GM12878 (cell line): Measurements from ENCODE around the gene PGAM1. TPM values are rescaled to one million over a fixed set of nuclear protein-coding genes. Genes with fewer than 3 reads are reported as not detected.

ENCODE experiments used
- ATAC-seq: fragments of 200-7000 bp; cut with Tn5 transposase; 3 replicates; pipeline ENCODE4 v1.9.1; 2020; ENCODE audit warnings: mild to moderate bottlenecking, moderate library complexity
- BruUV-seq: library from RNA; stranded (reverse); fragments of 400-500 nt; replicated peaks from 2 replicates; lab custom pipeline; 2021; lab: Mats Ljungman, UMichigan
- CTCF ChIA-PET: fragments of 300-600 bp; sonication (Branson Sonifier 250); formaldehyde crosslinking; extraction: SDS; loops from one replicate; lab custom pipeline; 2021; ENCODE audit warnings: inconsistent platforms; lab: Yijun Ruan, JAX
- POLR2A ChIA-PET: fragments of 350-600 bp; formaldehyde crosslinking; extraction: SDS; loops from one replicate; lab custom pipeline; 2021; ENCODE audit warnings: inconsistent platforms; lab: Charles Lee
- RAD21 ChIA-PET: fragments of 300-600 bp; sonication (Branson Sonifier 250); formaldehyde crosslinking; loops from one replicate; lab custom pipeline; 2023; ENCODE audit warnings: antibody characterized with exemption; ENCODE audit not compliant: unreplicated experiment; lab: Charles Lee
- SMC1A ChIA-PET: fragments of 300-600 bp; sonication (Branson Sonifier 250); formaldehyde crosslinking; loops from one replicate; lab custom pipeline; 2023; ENCODE audit not compliant: unreplicated experiment, uncharacterized antibody; lab: Charles Lee
- DNase-seq: peaks from one replicate; pipeline ENCODE4 v3.0.0-alpha.2; 2011; ENCODE audit warnings: low read depth, low spot score
- FAIRE-seq: peaks from 3 replicates; lab custom pipeline; 2011; peaks lifted over from hg19 to GRCh38; lab: Jason Lieb, UNC
- H2AFZ ChIP-seq: 2 replicates; pipeline ENCODE4 v1.6.0; 2011; ENCODE audit warnings: low read depth, low read length, control low read depth; ENCODE audit not compliant: control insufficient read depth
- H3K27ac ChIP-seq: 2 replicates; pipeline ENCODE4 v1.5.1; 2011; ENCODE audit warnings: control low read depth; ENCODE audit not compliant: control insufficient read depth, insufficient read depth
- H3K27me3 ChIP-seq, 2 experiments: replicated peaks in 1 of 2; 2 replicates each; pipeline versions ENCODE4 v1.6.0 to v1.6.1; 2011; ENCODE audit warnings: low read length in 1 of 2; ENCODE audit not compliant: control insufficient read depth in 2 of 2, insufficient read depth in 2 of 2
- H3K36me3 ChIP-seq, 2 experiments: 2 replicates each; pipeline ENCODE4 v1.5.1; 2011; ENCODE audit warnings: low read length in 1 of 2; ENCODE audit not compliant: control insufficient read depth in 2 of 2, insufficient read depth in 2 of 2
- H3K4me1 ChIP-seq: 2 replicates; pipeline ENCODE4 v1.6.1; 2011; ENCODE audit warnings: mild to moderate bottlenecking, low read length, moderate library complexity, mixed read lengths; ENCODE audit not compliant: control insufficient read depth, insufficient read depth
- H3K4me2 ChIP-seq: 2 replicates; pipeline ENCODE4 v1.6.0; 2011; ENCODE audit warnings: control low read depth; ENCODE audit not compliant: control insufficient read depth, insufficient read depth
- H3K4me3 ChIP-seq: fragments of 200-600 bp; sonication (generic); 2 replicates; pipeline ENCODE4 v1.5.1; 2016
- H3K79me2 ChIP-seq: 2 replicates; pipeline ENCODE4 v1.6.0; 2011; ENCODE audit warnings: low read length; ENCODE audit not compliant: control insufficient read depth, insufficient read depth
- H3K9ac ChIP-seq: 2 replicates; pipeline ENCODE4 v1.8.0; 2011; ENCODE audit warnings: low read length, control low read depth, mixed read lengths; ENCODE audit not compliant: control insufficient read depth, insufficient read depth
- H3K9me3 ChIP-seq: replicated peaks from 3 replicates; pipeline ENCODE4 v1.5.1; 2011; ENCODE audit warnings: mild to moderate bottlenecking, low read length; ENCODE audit not compliant: control insufficient read depth, insufficient read depth
- H4K20me1 ChIP-seq: 2 replicates; pipeline ENCODE4 v1.6.0; 2011; ENCODE audit not compliant: control insufficient read depth, insufficient read depth
- BRCA1 ChIP-seq: IDR thresholded peaks from 2 replicates; pipeline ENCODE4 v1.6.1; 2011; ENCODE audit warnings: low read depth, low read length, improper control_type of control experiment
- EZH2 ChIP-seq: IDR thresholded peaks from 2 replicates; pipeline ENCODE4 v1.6.1; 2012; ENCODE audit warnings: low read depth, mild to moderate bottlenecking, control low read depth, inconsistent platforms, low read length, borderline replicate concordance; ENCODE audit not compliant: control insufficient read depth
- KDM1A ChIP-seq: fragments of 200-600 bp; sonication (generic); IDR thresholded peaks from 2 replicates; pipeline ENCODE4 v1.6.1; 2016; ENCODE audit warnings: borderline replicate concordance
- NFIC ChIP-seq: IDR thresholded peaks from 2 replicates; pipeline ENCODE4 v1.6.1; 2012; ENCODE audit warnings: low read depth, mild to moderate bottlenecking, inconsistent platforms, low read length, moderate library complexity
- PAX5 ChIP-seq: IDR thresholded peaks from 2 replicates; pipeline ENCODE4 v1.6.1; 2011; ENCODE audit warnings: low read depth, low read length, borderline replicate concordance
- ZBED1 ChIP-seq: IDR thresholded peaks from 2 replicates; pipeline ENCODE4 v1.6.1; 2016; ENCODE audit warnings: borderline replicate concordance
- WGBS: methylation state at CpG from one replicate; pipeline ENCODE4 v1.1.6; 2016; ENCODE audit warnings: low lambda C conversion rate; ENCODE audit not compliant: insufficient replicate concordance, insufficient coverage; ENCODE audit errors: missing lambda C conversion rate; 5-methylcytosine and 5-hydroxymethylcytosine counted together
- in situ Hi-C: fragments of 300-500 bp; cut with MboI; formaldehyde crosslinking; loops from 9 replicates; pipeline ENCODE4 v1.14.3; 2018; ENCODE audit warnings: mixed read lengths
- intact Hi-C: fragments of 100-400 bp; cut with micrococcal nuclease; formaldehyde crosslinking; loops from one replicate; pipeline ENCODE4 v1.14.2; 2022; ENCODE audit not compliant: unreplicated experiment
- polyA plus RNA-seq, 11 experiments: library from polyadenylated mRNA; depleted of rRNA in 4 of 11; unstranded in 6 of 11; stranded (reverse) in 5 of 11; fragments of >200 nt; fragmentation: Nextera tagmentation in 4 of 11; fragmentation: Illumina TruSeq in 1 of 11; extraction: Ambion mirVana in 4 of 11; extraction: Trizol in 1 of 11; gene quantifications; 1 replicate in 1 of 11; 2 replicates in 10 of 11; pipeline versions ENCODE4 v1.2.1 to v1.2.3, GENCODE V29; 2011 to 2016; ENCODE audit warnings: inconsistent platforms in 2 of 11, missing spikeins in 2 of 11, low read depth in 1 of 11
- total RNA-seq, 4 experiments: library from RNA; depleted of rRNA in 3 of 4; stranded (reverse); fragments of >200 nt in 3 of 4; fragmentation: Illumina TruSeq in 1 of 4; extraction: Trizol in 1 of 4; gene quantifications; 2 replicates each; pipeline versions ENCODE4 v1.2.1 to v1.2.3, GENCODE V29; 2013 to 2021
- TF ChIP-seq, protein P1 (sequence below): IDR thresholded peaks from 2 replicates; pipeline ENCODE4 v1.6.1; 2012; ENCODE audit warnings: low read length, inconsistent platforms
- TF ChIP-seq, protein P2 (sequence below): fragments of 450-650 bp; IDR thresholded peaks from 2 replicates; pipeline ENCODE4 v1.6.1; 2016; ENCODE audit warnings: mild to moderate bottlenecking
- TF ChIP-seq, protein P3 (sequence below): fragments of 450-650 bp; formaldehyde crosslinking; IDR thresholded peaks from 2 replicates; pipeline ENCODE4 v1.5.0; 2022; ENCODE audit warnings: mild to moderate bottlenecking, missing genetic modification characterization

The PGAM1 gene
- total and polyA plus RNA-seq, 10 of the 15 experiments (the other 5 are each of a cell fraction or from before 2014, with no cell fraction given) = 115 to 1,362 (median 744) TPM

DNA sequence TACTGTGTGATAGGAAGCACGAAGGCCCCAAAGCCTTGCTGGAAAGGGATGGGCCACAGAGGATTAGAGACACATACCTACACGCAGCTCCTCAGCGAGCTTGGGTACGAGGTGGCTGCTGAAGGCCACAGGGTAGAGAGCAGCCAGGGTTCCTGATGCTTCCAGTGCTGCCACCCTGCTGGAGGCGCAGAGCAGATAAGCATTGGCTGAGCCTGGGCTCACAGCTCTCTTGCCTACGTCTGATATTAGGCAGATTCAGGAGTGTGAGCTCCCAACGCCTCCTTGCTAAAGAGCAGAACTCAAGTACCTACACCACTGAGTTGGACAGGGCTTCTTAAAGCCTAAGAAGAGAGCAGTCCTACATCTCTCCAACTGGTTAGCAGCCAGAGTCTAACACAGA is 40.0 kb downstream of the PGAM1 start:
- Histone ChIP-seq H3K36me3 (peaks cover 28 to 49% of the 10 kb centered on the region in 2 experiments), H3K4me1 (no peaks in the 10 kb centered on the region), H3K27me3 (no peaks in the 10 kb centered on the region)
- ChIA-PET POLR2A (no interaction called here), RAD21 (interaction anchor here (0.6 to 0.9 kb wide), 2 partner anchors 86 to 88 kb away, joined by 3 read pairs; no protein-coding TSS in a partner anchor)
- intact Hi-C loops = no loop called here
- TF ChIP-seq, protein P1, sequence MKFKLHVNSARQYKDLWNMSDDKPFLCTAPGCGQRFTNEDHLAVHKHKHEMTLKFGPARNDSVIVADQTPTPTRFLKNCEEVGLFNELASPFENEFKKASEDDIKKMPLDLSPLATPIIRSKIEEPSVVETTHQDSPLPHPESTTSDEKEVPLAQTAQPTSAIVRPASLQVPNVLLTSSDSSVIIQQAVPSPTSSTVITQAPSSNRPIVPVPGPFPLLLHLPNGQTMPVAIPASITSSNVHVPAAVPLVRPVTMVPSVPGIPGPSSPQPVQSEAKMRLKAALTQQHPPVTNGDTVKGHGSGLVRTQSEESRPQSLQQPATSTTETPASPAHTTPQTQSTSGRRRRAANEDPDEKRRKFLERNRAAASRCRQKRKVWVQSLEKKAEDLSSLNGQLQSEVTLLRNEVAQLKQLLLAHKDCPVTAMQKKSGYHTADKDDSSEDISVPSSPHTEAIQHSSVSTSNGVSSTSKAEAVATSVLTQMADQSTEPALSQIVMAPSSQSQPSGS = no peak
- TF ChIP-seq PAX5 (no peak), NFIC (no peak), KDM1A (no peak), BRCA1 (no peak), EZH2 (no peak), ZBED1 (no peak)
- TF ChIP-seq, protein P2, sequence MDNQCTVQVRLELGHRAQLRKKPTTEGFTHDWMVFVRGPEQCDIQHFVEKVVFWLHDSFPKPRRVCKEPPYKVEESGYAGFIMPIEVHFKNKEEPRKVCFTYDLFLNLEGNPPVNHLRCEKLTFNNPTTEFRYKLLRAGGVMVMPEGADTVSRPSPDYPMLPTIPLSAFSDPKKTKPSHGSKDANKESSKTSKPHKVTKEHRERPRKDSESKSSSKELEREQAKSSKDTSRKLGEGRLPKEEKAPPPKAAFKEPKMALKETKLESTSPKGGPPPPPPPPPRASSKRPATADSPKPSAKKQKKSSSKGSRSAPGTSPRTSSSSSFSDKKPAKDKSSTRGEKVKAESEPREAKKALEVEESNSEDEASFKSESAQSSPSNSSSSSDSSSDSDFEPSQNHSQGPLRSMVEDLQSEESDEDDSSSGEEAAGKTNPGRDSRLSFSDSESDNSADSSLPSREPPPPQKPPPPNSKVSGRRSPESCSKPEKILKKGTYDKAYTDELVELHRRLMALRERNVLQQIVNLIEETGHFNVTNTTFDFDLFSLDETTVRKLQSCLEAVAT = no peak
- TF ChIP-seq, protein P3, sequence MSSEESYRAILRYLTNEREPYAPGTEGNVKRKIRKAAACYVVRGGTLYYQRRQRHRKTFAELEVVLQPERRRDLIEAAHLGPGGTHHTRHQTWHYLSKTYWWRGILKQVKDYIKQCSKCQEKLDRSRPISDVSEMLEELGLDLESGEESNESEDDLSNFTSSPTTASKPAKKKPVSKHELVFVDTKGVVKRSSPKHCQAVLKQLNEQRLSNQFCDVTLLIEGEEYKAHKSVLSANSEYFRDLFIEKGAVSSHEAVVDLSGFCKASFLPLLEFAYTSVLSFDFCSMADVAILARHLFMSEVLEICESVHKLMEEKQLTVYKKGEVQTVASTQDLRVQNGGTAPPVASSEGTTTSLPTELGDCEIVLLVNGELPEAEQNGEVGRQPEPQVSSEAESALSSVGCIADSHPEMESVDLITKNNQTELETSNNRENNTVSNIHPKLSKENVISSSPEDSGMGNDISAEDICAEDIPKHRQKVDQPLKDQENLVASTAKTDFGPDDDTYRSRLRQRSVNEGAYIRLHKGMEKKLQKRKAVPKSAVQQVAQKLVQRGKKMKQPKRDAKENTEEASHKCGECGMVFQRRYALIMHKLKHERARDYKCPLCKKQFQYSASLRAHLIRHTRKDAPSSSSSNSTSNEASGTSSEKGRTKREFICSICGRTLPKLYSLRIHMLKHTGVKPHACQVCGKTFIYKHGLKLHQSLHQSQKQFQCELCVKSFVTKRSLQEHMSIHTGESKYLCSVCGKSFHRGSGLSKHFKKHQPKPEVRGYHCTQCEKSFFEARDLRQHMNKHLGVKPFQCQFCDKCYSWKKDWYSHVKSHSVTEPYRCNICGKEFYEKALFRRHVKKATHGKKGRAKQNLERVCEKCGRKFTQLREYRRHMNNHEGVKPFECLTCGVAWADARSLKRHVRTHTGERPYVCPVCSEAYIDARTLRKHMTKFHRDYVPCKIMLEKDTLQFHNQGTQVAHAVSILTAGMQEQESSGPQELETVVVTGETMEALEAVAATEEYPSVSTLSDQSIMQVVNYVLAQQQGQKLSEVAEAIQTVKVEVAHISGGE (CRISPR knock-in tag) = no peak
- TF ChIP-seq, all 136 proteins: peak for 0
- no peak for ATAC-seq
- H3K9ac ChIP-seq = no peak overlapping the region
- WGBS = 98% methylated on average over 7 of the region's 7 CpGs
- DNase-seq = no peak
- no peaks in the 10 kb centered on the region for H3K79me2 ChIP-seq
- CTCF ChIA-PET = interaction anchor here (0.7 to 5.7 kb wide), 7 partner anchors 9 to 107 kb away, joined by 3 to 34 read pairs (median 6); partner anchors contain the start of gene ANKRD2
- H3K9me3 ChIP-seq = no peaks in the 10 kb centered on the region
- SMC1A ChIA-PET = interaction anchor here (0.5 to 0.8 kb wide), 2 partner anchors 12 to 262 kb away, joined by 3 to 4 read pairs; no protein-coding TSS in a partner anchor
- no peak overlapping the region for H3K4me3 ChIP-seq
- no peak overlapping the region for H3K27ac ChIP-seq
- no peaks in the 10 kb centered on the region for H4K20me1 ChIP-seq
- no peak overlapping the region for H2AFZ ChIP-seq
- no peak overlapping the region for H3K4me2 ChIP-seq
- FAIRE-seq = no peak
- BruUV-seq = no TSS peak
- in situ Hi-C loops = no loop called here
